Thyroid gland (tissue), 4 donors: ENCODE measurements around the gene CCR5AS.

Experiments
- CTCF ChIP-seq, 6 experiments: fragments of 200-600 bp in 3 of 6; fragments of 450-650 bp in 3 of 6; sonication (generic) in 3 of 6; IDR thresholded peaks; one replicate each; pipeline ENCODE4 v1.5.1; 2016 to 2019; ENCODE audit warnings: antibody characterized with exemption in 6 of 6, mild to moderate bottlenecking in 2 of 6, inconsistent platforms in 1 of 6, moderate library complexity in 1 of 6
- POLR2A ChIP-seq, 2 donors: fragments of 450-650 bp; IDR thresholded peaks; one replicate each; pipeline ENCODE4 v1.6.1; 2017; ENCODE audit warnings: antibody characterized with exemption in 2 of 2, mild to moderate bottlenecking in 2 of 2, moderate library complexity in 1 of 2

GRCh38 chr3:46453526-46454208 is 46.8 kb upstream of the CCR5AS start:
- TF ChIP-seq POLR2A (IDR thresholded peaks at IDR 0.05) (no peak), CTCF (IDR thresholded peaks at IDR 0.05) (no peak)
